ENCODE data around the gene TNN.
A peak's percentile ranks its signal among the peaks of the same experiment; 100 is the strongest.

- peak; percentile 46 for TF ChIP-seq POLR2A (IDR thresholded peaks at IDR 0.05)
- TF ChIP-seq, protein P1, sequence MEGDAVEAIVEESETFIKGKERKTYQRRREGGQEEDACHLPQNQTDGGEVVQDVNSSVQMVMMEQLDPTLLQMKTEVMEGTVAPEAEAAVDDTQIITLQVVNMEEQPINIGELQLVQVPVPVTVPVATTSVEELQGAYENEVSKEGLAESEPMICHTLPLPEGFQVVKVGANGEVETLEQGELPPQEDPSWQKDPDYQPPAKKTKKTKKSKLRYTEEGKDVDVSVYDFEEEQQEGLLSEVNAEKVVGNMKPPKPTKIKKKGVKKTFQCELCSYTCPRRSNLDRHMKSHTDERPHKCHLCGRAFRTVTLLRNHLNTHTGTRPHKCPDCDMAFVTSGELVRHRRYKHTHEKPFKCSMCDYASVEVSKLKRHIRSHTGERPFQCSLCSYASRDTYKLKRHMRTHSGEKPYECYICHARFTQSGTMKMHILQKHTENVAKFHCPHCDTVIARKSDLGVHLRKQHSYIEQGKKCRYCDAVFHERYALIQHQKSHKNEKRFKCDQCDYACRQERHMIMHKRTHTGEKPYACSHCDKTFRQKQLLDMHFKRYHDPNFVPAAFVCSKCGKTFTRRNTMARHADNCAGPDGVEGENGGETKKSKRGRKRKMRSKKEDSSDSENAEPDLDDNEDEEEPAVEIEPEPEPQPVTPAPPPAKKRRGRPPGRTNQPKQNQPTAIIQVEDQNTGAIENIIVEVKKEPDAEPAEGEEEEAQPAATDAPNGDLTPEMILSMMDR (IDR thresholded peaks at IDR 0.05): peak in 3 of 4 donors; percentile 6 to 28 (median 21)
These were observed 125.2 kb downstream of the TNN start, which contains the start of gene KIAA0040 for GRCh38 chr1:175192630-175193526.
